Activated CD4-positive, alpha-beta T cell treated with anti-CD3 and anti-CD28 coated beads, Interleukin-2, amount 10 ng/mL, durations not matched to agents 7 days and 5 days (primary cell): ENCODE results near the gene EDEM1. TPM values are rescaled to one million over a fixed set of nuclear protein-coding genes. Genes with fewer than 3 reads are reported as not detected.
"Not testable (repeated sequence)": the region's sequence is repeated elsewhere in the genome, so short reads cannot be mapped to it uniquely, and the experiment has no call there.

ENCODE experiments used
- CTCF ChIA-PET: fragments of 350-600 bp; sonication (Branson Sonifier 250); formaldehyde crosslinking; loops from one replicate; lab custom pipeline; 2021; ENCODE audit warnings: antibody characterized with exemption; lab: Charles Lee
- POLR2A ChIA-PET: fragments of 350-600 bp; sonication (Branson Sonifier 250); formaldehyde crosslinking; loops from one replicate; lab custom pipeline; 2021; ENCODE audit warnings: antibody characterized with exemption; lab: Charles Lee
- DNase-seq: peaks from one replicate; pipeline ENCODE4 v3.0.0-alpha.2; 2020
- H3K27ac Mint-ChIP-seq: one replicate; pipeline ENCODE4 v1.8.0; 2021; ENCODE audit warnings: mild to moderate bottlenecking, moderate library complexity, mixed read lengths
- H3K27me3 Mint-ChIP-seq: one replicate; pipeline ENCODE4 v1.8.0; 2021; ENCODE audit warnings: mixed read lengths
- H3K36me3 Mint-ChIP-seq: one replicate; pipeline ENCODE4 v1.8.0; 2021; ENCODE audit warnings: low read depth, mixed read lengths
- H3K4me1 Mint-ChIP-seq: one replicate; pipeline ENCODE4 v1.8.0; 2021; ENCODE audit warnings: mixed read lengths
- H3K4me3 Mint-ChIP-seq: one replicate; pipeline ENCODE4 v1.8.0; 2021; ENCODE audit warnings: mild to moderate bottlenecking, moderate library complexity, mixed read lengths
- H3K9me3 Mint-ChIP-seq: one replicate; pipeline ENCODE4 v1.8.0; 2021; ENCODE audit warnings: mixed read lengths
- total RNA-seq, 2 experiments: library from RNA; stranded (reverse); gene quantifications; one replicate each; pipeline ENCODE4 v1.2.3, GENCODE V29; 2021

Gene EDEM1
- total RNA-seq, 2 experiments from 2014 or later = 80.1 to 94.1 TPM

GRCh38 chr3:5231074-5231473 lies 43.6 kb downstream of the EDEM1 start:
- H3K27me3 Mint-ChIP-seq = peaks cover 4% of the 10 kb centered on the region
- POLR2A ChIA-PET = no interaction called here
- H3K9me3 Mint-ChIP-seq = no peaks in the 10 kb centered on the region
- H3K36me3 Mint-ChIP-seq = no peaks in the 10 kb centered on the region
- no peak for DNase-seq
- no peak overlapping the region for H3K27ac Mint-ChIP-seq
- H3K4me1 Mint-ChIP-seq = peaks cover 3% of the 10 kb centered on the region
- CTCF ChIA-PET = no interaction called here
- no peak overlapping the region for H3K4me3 Mint-ChIP-seq

GRCh38 chr3:5231487-5231886 lies 44.0 kb downstream of the EDEM1 start:
- ChIA-PET POLR2A (no interaction called here), CTCF (no interaction called here)
- Mint-ChIP-seq H3K27ac (no peak overlapping the region), H3K4me3 (no peak overlapping the region), H3K4me1 (peaks cover 3% of the 10 kb centered on the region), H3K36me3 (no peaks in the 10 kb centered on the region), H3K9me3 (no peaks in the 10 kb centered on the region), H3K27me3 (peaks cover 4% of the 10 kb centered on the region)
- DNase-seq = no peak

GRCh38 chr3:5232570-5232969 lies 45.1 kb downstream of the EDEM1 start:
- peaks cover 4% of the 10 kb centered on the region for H3K27me3 Mint-ChIP-seq
- no peaks in the 10 kb centered on the region for H3K9me3 Mint-ChIP-seq
- H3K27ac Mint-ChIP-seq = no peak overlapping the region
- DNase-seq = no peak
- H3K4me3 Mint-ChIP-seq = no peak overlapping the region
- no peaks in the 10 kb centered on the region for H3K36me3 Mint-ChIP-seq
- ChIA-PET POLR2A (no interaction called here), CTCF (interaction anchor here (1.1 kb wide), 1 partner anchor 19 kb away, joined by 3 read pairs; no protein-coding TSS in a partner anchor)
- no peaks in the 10 kb centered on the region for H3K4me1 Mint-ChIP-seq

GRCh38 chr3:5233026-5233425 lies 45.5 kb downstream of the EDEM1 start:
- H3K27ac Mint-ChIP-seq = no peak overlapping the region
- no peaks in the 10 kb centered on the region for H3K4me1 Mint-ChIP-seq
- H3K9me3 Mint-ChIP-seq = no peaks in the 10 kb centered on the region
- peaks cover 4% of the 10 kb centered on the region for H3K27me3 Mint-ChIP-seq
- CTCF ChIA-PET = interaction anchor here (1.1 kb wide), 1 partner anchor 19 kb away, joined by 3 read pairs; no protein-coding TSS in a partner anchor
- H3K36me3 Mint-ChIP-seq = no peaks in the 10 kb centered on the region
- POLR2A ChIA-PET = no interaction called here
- DNase-seq = no peak
- H3K4me3 Mint-ChIP-seq = no peak overlapping the region

- DNase-seq = no peak
- ChIA-PET POLR2A (no interaction called here), CTCF (no interaction called here)
- Mint-ChIP-seq H3K27me3 (peaks cover 4% of the 10 kb centered on the region), H3K4me1 (no peaks in the 10 kb centered on the region), H3K4me3 (no peak overlapping the region), H3K36me3 (no peaks in the 10 kb centered on the region), H3K9me3 (peaks cover 3% of the 10 kb centered on the region), H3K27ac (no peak overlapping the region)
Measured at GRCh38 chr3:5235655-5236054, 48.1 kb downstream of the EDEM1 start.

GRCh38 chr3:5238545-5238944 lies 51.0 kb downstream of the EDEM1 start:
- Mint-ChIP-seq H3K4me1 (no peaks in the 10 kb centered on the region), H3K9me3 (peaks cover 6% of the 10 kb centered on the region)

GRCh38 chr3:5239602-5240001 lies 52.1 kb downstream of the EDEM1 start:
- H3K9me3 Mint-ChIP-seq = peaks cover 8% of the 10 kb centered on the region

More at GRCh38 chr3:5238545-5238944, 51.0 kb downstream of the EDEM1 start:
- Mint-ChIP-seq H3K4me3 (no peak overlapping the region), H3K27me3 (no peaks in the 10 kb centered on the region), H3K27ac (no peak overlapping the region), H3K36me3 (no peaks in the 10 kb centered on the region)
- ChIA-PET CTCF (interaction anchor here (0.5 kb wide), 1 partner anchor 112 kb away, joined by 5 read pairs; no protein-coding TSS in a partner anchor), POLR2A (interaction anchor here (0.6 kb wide), 1 partner anchor 601 kb away, joined by 3 read pairs; no protein-coding TSS in a partner anchor)
- no peak for DNase-seq

GRCh38 chr3:5240740-5241139 lies 53.2 kb downstream of the EDEM1 start:
- Mint-ChIP-seq H3K36me3 (no peaks in the 10 kb centered on the region), H3K4me3 (no peak overlapping the region), H3K9me3 (peaks cover 8% of the 10 kb centered on the region), H3K27me3 (no peaks in the 10 kb centered on the region), H3K4me1 (peaks cover 5% of the 10 kb centered on the region), H3K27ac (no peak overlapping the region)
- ChIA-PET POLR2A (no interaction called here), CTCF (no interaction called here)
- no peak for DNase-seq

More at GRCh38 chr3:5239602-5240001, 52.1 kb downstream of the EDEM1 start:
- Mint-ChIP-seq H3K4me1 (no peaks in the 10 kb centered on the region), H3K4me3 (no peak overlapping the region), H3K27ac (no peak overlapping the region), H3K27me3 (no peaks in the 10 kb centered on the region), H3K36me3 (no peaks in the 10 kb centered on the region)
- CTCF ChIA-PET = no interaction called here
- DNase-seq = no peak
- POLR2A ChIA-PET = no interaction called here

GRCh38 chr3:5242785-5243184 lies 55.3 kb downstream of the EDEM1 start:
- DNase-seq, H3K4me1 Mint-ChIP-seq, H3K9me3 Mint-ChIP-seq, POLR2A ChIA-PET, CTCF ChIA-PET, H3K27ac Mint-ChIP-seq, H3K27me3 Mint-ChIP-seq, H3K36me3 Mint-ChIP-seq, H3K4me3 Mint-ChIP-seq: not testable (repeated sequence)

- POLR2A ChIA-PET = no interaction called here
- no peak overlapping the region for H3K4me3 Mint-ChIP-seq
- H3K9me3 Mint-ChIP-seq = peaks cover 6% of the 10 kb centered on the region
- CTCF ChIA-PET = interaction anchor here (0.6 kb wide), 1 partner anchor 23 kb away, joined by 4 read pairs; no protein-coding TSS in a partner anchor
- H3K36me3 Mint-ChIP-seq = no peaks in the 10 kb centered on the region
- no peaks in the 10 kb centered on the region for H3K27me3 Mint-ChIP-seq
- DNase-seq = no peak
- H3K27ac Mint-ChIP-seq = no peak overlapping the region
- H3K4me1 Mint-ChIP-seq = peaks cover 10% of the 10 kb centered on the region
Measured at GRCh38 chr3:5245927-5246326, 58.4 kb downstream of the EDEM1 start.

- POLR2A ChIA-PET = no interaction called here
- H3K4me3 Mint-ChIP-seq = no peak overlapping the region
- H3K36me3 Mint-ChIP-seq = no peaks in the 10 kb centered on the region
- CTCF ChIA-PET = no interaction called here
- DNase-seq = no peak
- no peaks in the 10 kb centered on the region for H3K9me3 Mint-ChIP-seq
- no peaks in the 10 kb centered on the region for H3K27me3 Mint-ChIP-seq
- H3K27ac Mint-ChIP-seq = no peak overlapping the region
- peaks cover 10% of the 10 kb centered on the region for H3K4me1 Mint-ChIP-seq
Measured at GRCh38 chr3:5248822-5249221, 61.3 kb downstream of the EDEM1 start.

- no peak for DNase-seq
- H3K4me1 Mint-ChIP-seq = peaks cover 6% of the 10 kb centered on the region
- H3K9me3 Mint-ChIP-seq = no peaks in the 10 kb centered on the region
- H3K27me3 Mint-ChIP-seq = no peaks in the 10 kb centered on the region
- ChIA-PET POLR2A (no interaction called here), CTCF (no interaction called here)
- H3K27ac Mint-ChIP-seq = no peak overlapping the region
- no peak overlapping the region for H3K4me3 Mint-ChIP-seq
- no peaks in the 10 kb centered on the region for H3K36me3 Mint-ChIP-seq
Measured at GRCh38 chr3:5250467-5251195, 63.1 kb downstream of the EDEM1 start.

GRCh38 chr3:5251196-5251583 lies 63.7 kb downstream of the EDEM1 start:
- H3K27ac Mint-ChIP-seq = no peak overlapping the region
- POLR2A ChIA-PET = no interaction called here
- no peaks in the 10 kb centered on the region for H3K27me3 Mint-ChIP-seq
- no peak for DNase-seq
- no peaks in the 10 kb centered on the region for H3K36me3 Mint-ChIP-seq
- no peaks in the 10 kb centered on the region for H3K9me3 Mint-ChIP-seq
- H3K4me1 Mint-ChIP-seq = peaks cover 1% of the 10 kb centered on the region
- H3K4me3 Mint-ChIP-seq = no peak overlapping the region
- CTCF ChIA-PET = interaction anchor here (0.8 kb wide), 1 partner anchor 18 kb away, joined by 3 read pairs; no protein-coding TSS in a partner anchor
